Stimulated activated CD4-positive, alpha-beta T cell treated with anti-CD3 and anti-CD28 coated beads, TNF-alpha, amount 100 ng/mL, for 4 hours (primary cell): Measurements from ENCODE around the gene ERCC8.
A peak's percentile ranks its signal among the peaks of the same experiment; 100 is the strongest.
"Not testable (repeated sequence)": the region's sequence is repeated elsewhere in the genome, so short reads cannot be mapped to it uniquely, and the experiment has no call there.

ENCODE experiments used
- DNase-seq, 3 experiments: peaks; one replicate each; pipeline ENCODE4 v3.0.0-alpha.2; 2020; ENCODE audit warnings: low read depth in 3 of 3

The ERCC8 gene

DNA sequence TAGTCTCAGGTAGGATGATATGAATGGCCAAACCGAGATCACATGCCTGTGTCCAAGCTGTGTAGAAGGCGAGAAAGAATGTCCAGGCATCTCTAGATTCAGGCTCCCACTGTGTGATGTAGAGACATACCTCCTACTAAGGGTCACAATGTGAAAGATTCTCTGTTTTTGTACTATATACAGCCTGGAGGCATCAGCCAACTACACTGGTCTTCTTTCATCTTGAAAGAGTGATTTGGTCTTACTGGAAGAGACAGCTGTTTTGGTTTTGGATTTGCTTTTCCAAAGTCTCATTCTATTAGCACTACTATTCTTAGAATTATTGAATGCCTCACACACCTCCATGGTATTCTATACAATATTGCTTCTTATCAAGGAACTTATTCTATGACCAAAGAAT is 26.4 kb downstream of the ERCC8 start:
- no peak for DNase-seq

DNA sequence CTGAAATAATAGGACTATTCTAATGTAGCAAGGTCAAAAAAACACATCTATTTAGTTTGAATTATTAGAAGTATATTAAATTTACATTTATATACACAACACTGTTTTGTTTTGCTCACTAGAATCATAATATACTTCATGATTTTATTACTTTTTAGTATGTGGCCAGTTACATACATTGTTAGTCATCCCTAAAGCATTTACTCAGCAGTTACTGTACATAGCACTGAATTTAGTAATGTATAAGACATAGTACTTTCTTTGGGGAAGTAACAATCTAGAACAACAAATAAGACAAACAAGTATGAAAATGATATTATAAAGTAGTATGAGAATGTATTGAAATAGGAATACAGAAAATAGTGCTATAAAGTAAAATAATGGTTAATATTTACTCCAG is 28.2 kb downstream of the ERCC8 start:
- DNase-seq, result no peak

DNA sequence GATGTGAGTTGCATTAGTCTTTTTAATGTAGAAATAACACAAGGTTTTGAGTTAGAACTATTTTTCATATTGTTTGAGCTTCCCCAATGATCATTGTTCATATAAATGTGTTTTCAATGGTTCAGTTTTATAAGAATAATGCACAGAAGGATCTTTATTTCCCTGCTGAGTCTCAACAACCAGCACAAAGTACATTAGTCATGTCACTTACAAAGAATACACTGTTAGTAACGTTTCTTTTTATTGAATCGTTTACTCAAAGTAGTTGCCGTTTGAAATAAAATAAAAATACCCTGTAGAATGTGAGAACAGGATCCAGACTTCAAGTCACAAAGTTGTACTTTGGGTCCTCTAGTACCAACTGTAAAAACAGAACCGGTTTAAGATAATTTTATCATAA is 41.5 kb downstream of the ERCC8 start:
- DNase-seq, result no peak

DNA sequence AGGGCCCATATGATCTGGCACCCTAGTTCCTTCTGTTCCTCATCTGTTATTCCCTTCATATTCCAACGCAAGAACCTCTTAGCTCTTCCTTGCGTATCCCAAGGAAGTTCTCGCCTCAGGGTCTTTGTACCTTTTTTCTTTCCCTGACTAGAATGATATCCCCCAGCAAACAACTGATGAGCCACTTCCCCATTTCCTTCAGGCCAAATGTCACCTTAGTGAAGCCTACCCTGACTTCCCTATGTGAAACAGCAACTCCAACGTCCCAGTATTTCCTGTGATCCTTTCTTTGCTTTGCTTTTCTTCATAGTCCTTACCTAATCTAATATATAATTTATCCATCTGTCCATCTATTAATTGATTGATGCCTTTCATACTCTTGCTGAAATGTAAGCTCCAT is 47.9 kb downstream of the ERCC8 start:
- no peak for DNase-seq

DNA sequence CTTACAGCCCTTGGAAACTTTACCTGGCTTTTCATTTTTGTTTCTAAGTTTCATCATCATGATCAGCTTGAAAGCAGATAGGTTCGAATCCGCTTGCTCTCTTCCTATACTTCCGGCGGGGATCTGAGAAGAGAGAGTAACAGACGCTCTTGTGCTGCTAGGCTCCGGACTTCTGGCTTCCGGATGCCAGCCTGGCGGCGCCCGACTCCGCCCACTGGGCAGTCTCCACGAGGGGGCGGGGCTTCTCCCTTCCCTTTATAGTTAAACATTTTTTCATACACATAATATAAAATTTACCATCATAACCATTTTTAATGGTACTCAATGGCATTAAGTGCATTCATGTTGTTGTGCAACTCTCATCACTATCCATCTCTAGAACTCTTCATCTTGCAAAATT is 51.3 kb downstream of the ERCC8 start:
- DNase-seq, result no peak

DNA sequence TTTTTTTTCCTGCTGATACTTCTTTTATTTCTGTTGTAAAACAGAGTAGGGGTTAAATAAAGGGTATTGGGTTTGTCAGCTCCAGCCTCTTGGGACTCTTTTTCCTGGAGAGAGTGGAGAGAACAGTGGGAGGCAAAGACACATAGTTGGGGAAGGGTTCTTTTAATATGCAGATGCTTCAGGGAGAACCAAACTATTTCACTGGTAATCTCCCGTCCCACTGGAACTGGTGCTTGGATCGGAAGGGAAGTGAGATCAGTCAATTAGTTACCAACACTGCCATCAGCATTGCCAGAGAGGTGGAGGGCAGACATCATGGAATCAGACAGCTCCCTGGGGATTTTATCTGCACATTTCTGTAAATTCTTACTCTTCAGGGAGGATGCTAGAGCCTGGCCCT is 53.2 kb downstream of the ERCC8 start:
- DNase-seq, result no peak

DNA sequence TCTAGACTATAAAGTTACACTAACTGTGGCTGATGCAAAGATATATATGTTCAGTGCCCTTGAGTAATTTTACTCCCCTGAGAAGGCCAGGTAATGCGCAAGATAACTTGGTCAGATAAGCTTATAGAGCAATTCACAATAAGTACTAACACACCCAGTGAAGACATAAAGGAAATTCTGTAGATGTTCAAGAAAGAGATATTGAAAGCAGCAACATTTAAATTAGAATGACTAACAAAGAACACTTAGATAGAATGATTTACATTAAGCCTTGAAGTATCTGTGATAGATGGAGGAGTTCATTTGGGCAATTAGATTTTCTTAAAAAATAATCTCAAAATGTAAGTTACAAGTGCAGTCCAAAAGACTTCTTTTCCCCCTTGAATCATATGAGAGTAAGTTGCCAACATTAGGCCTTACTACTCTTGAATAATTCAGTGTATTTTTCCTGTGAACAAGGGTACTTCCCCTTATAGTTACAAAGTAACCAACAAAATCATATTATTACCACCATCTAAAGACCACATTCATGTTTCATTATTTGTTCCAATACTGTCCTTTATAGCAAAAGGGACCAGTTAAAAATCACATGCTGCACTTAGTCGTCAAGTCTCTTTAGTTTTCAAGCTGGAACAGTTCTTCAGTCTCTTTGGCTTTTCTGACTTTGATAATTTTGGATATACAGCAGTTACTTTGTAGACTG is 56.4 kb downstream of the ERCC8 start:
- DNase-seq, result no peak

DNA sequence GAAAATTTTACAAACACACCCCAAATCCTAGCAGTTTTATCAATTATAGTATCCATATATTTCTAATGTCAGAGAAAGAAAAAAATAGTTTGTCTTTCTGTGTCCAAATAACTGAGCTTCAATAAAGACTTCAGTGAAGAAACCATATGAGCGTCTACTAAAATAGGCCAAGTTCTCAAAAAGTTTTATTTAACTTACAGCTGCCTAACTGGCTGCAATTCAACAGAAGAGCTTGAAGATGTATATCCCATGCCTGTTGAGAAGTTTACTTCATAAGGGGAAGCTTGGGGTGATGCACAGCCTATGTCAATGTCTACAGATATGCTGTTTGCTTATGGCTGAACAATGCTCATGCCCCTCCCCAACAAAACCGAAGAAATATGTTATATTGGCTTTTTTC is 57.1 kb downstream of the ERCC8 start:
- DNase-seq, result no peak

DNA sequence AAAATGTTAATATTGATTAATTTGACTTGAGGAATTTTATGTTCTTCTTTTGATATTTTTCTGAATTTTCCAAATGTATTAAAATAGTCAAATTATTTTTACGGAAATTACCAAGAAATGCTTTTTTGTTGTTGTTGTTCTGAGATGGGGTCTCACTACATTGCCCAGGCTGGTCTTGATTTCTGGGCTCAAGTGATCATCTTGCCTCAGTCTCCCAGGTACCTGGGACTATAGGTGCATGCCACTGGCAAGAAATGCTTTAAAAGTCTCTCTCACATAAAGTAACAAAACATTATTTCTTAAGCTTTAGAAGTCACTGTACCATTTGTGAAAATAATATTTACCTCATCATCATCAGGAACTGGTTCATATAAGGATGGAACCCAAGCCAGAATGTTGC is 57.8 kb downstream of the ERCC8 start:
- no peak for DNase-seq

DNA sequence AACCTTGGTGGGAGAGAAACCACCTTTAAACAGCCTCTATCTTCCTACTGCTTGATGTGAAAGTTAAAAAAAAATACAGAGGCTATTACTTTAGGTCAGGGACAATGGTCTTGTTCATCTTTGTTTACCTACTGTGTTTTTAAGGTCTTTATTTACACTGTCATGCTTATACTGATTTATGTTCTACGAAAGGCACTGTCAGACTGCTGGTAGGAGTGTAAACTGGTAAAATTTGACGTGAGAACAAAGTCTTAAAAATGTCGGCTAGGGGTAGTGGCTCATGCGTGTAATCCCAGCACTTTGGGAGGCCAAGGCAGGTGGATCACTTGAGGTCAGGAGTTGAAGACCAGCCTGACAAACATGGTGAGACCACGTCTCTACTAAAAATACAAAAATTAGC is 58.7 kb downstream of the ERCC8 start:
- DNase-seq, result no peak

DNA sequence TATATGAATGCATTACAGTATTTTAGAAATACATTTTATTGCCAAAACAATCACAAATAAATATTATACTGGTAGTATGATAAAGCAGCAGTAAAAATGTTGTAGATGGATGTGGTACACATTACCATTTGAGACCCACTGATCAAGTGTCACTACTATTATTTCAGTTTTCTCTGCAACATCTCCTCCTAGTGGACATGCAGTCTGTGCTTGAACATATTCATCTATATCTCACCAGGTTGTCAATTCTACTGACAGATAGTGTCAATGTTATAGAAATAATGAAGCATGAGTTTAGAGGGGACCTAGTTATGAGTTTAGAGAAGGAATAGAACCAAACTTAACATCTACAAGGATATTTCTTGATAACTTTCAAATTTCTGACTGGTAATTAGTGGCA is 61.6 kb downstream of the ERCC8 start:
- DNase-seq, result no peak

DNA sequence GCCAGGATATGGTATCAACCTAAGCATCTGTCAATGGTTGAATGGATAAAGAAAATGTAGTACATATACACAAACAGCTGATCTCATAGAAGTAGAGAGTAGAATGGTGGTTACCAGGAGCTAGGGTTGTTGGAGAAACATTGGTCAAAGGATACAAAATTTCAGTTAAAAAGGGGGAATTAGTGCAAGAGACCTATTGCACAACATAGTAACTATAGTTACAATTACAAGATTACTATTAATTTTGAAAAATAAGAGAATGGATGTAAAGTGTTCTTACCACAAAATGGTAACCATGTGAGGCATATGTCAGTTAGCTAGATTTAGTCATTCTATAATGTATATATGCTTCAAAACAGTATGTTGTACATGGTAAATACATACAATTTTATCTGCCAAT is 72.0 kb downstream of the ERCC8 start:
- DNase-seq, result no peak

DNA sequence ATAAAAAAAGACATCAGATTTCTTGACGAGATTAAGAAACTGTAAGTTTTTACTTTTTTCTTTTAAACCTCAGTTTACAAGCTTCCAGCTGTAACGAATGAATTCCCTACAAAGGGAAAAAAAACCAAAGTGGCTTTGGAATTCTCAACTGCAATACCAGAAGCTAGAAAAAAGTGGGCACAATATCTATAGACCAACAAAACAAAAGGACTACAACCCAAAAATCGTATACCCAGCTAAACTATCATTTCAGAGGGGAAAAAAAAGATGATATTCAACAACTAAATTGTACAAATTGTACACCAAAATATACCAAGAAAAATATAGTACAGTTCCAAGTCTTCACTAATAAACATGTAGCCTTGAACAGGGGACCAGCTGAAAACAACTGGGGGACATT is 74.0 kb downstream of the ERCC8 start:
- DNase-seq, result no peak

DNA sequence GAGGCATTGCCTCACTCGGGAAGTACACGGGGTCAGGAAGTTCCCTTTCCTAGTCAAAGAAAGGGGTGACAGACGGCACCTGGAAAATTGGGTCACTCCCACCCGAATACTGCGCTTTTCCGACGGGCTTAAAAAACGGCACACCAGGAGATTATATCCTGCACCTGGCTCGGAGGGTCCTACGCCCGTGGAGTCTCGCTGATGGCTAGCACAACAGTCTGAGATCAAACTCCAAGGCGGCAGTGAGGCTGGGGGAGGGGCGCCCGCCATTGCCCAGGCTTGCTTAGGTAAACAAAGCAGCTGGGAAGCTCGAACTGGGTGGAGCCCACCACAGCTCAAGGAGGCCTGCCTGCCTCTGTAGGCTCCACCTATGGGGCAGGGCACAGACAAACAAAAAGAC is 84.3 kb downstream of the ERCC8 start:
- DNase-seq, result not testable (repeated sequence)

DNA sequence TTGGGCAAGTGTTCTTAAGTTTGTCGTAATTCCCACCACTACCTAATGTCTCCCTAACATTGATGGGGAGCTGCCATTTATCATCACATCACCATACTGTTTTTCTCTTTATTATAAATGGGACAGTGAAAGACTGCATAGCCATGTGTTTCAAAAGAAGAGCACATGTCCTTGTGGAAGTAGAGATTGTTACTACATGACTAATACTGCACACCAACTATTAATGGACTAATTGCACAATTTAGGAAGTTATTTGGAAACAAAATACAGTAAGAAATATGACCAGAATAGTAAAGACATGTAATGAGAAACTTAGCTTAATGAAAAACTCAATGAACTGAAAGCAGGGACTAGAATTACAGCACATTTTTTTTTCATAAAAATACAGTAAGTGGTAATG is 88.8 kb downstream of the ERCC8 start:
- DNase-seq, result no peak

DNA sequence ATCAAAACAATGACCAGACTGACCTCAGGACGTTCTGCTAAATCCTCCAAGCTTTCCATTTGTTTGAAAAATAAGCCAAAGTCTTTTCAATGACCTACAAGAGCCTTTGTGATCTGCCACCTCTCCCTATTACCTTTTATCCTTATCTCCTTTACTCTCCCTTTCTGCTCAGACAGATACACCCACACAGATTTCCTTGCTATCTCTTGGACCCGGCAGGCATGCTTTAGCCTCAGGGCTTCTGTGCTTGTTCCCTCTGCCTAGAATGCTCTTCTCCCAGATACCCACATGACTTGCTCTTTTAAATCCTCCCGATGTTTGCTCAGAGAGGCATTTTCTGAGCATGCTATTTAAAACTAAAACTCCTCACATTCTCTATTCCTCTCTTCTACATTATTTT is 91.9 kb downstream of the ERCC8 start:
- no peak for DNase-seq

DNA sequence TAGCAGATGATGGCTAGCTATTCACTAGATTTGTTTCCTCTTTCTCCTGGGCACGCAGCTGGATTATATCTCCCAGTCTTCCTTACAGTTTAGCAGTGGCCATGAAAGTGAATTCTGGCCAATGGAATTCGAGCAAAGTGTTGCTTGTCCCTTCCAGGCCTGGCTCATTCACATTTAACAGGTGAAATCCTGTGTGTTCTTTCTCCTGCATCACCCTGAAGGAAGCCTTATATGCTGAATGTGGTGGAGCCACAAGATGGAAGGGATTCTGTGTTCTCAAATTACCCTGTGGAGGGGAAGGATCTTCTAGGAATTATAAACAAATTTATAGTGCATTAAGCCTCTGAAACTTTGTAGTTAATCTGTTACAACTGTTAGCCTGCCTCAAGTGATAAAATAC is 92.6 kb downstream of the ERCC8 start:
- DNase-seq, result no peak

DNA sequence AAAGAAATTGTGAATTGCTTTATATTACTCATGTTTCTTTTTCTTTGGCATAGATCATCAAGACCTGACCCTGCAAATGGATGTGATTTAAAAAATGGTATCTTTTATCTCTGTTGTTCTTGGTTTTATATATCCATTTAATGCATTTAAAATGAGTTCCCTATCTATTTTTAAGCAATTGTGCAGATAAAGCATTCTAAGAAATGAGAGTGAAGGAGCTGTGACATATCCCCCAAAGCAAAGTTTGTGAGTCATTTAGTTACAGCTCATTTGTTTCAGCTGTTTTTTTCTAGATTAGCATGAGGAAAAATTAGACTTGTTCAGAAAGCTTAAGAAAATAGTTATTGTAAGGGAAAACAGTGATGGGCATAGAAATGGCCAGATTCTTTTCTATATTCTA is 93.2 kb downstream of the ERCC8 start:
- DNase-seq, result no peak

DNA sequence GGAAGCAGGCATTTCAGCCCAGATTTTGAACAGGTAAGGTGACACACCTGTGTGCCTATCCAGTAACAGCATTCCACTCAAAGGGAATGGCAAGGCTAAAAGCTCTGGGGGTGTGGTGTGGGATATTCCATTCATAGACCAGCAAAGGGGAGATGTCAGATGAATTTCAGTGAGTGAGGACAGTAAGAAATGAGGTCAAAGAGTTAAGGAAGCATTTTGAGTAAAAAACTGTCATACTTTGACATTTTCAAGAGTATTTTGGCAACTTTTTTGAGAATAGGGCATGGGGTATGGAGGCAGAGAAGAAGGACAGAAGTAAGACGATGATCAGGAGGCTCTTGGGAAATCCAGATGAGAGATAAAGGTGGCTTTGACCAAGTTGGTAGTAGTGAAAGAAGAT is 98.6 kb downstream of the ERCC8 start:
- no peak for DNase-seq

DNA sequence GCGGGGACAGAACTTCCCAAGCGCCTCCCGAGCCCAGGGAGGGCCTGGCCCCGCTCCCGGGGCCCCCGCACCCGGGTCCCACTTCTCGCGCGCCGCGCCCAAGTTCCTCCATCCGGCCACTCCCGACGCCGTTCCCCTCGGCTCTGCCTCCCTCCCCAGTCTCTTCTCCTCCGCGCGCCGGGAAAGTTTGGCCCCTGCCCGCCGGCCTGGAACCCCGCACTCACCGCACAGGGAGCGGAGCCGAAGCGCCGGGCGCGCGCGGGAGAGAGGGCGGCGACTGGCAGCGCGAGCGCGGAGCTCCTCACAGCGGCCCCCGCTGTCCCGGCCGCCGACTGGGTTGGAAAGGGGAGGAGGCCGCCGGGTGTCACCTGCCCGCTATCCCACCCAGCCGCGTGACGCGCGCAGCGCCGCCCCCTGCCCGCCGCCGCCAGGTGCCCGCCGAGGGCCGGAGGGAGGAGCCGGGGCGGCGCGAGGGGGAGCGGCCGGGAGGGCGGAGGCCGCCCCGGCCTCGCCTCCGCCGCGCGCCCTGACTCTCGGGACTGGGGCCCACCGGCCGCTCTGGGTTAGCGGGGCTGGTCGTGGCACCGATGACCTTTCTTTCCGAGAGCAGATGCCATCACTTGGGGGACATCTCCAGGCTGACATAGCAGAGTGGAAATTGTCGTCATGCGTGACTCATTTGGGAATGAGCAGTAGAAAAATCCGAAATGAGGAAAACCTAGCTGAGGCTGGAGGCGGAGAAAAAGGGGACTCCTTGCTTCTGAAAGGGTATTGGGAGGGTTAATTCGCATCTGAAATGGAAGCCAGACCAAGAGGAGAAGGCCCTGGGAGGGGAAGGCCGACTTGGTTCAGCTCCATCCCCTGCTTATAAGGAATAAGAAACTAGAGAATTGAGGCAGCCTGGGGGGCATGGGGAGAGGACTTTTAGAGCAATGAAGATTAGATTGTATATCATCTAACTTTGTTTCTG is 100.6 kb downstream of the ERCC8 start, which contains the start of gene ELOVL7:
ELOVL7 (minus strand) TSS at position 334 of the 970 bp plus-strand sequence. CDS start 56,872 bp downstream, outside the sequence.
- DNase-seq, result peak in 1 of 3 experiments; percentile 19

DNA sequence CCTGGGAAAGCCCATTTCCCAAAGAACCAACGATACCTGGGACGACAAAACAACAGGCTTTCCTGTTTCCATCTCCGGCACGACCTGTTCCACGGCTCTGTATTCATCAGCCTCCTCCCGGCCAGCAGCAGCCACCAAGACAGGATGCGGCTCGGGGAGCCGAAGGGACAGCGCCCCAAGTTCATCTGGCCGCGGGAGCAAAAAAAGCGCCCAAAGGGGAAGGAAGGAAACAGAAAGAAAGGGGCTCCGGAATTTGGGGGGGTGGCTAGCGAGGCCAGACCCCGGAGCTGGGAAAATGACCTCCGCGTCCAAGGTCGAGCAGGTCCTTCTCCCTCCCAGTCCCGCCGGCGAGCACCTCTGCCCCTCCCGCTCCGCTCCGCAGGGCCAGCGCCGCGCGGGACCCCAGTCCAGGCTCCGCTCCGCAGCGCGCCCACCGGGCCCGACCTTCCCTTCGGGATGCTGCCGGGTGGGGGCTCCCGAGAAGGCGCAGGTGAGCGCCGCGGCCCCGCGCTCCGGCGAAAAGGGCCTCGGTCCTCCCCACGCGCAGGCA is 101.4 kb downstream of the ERCC8 start:
- no peak for DNase-seq

DNA sequence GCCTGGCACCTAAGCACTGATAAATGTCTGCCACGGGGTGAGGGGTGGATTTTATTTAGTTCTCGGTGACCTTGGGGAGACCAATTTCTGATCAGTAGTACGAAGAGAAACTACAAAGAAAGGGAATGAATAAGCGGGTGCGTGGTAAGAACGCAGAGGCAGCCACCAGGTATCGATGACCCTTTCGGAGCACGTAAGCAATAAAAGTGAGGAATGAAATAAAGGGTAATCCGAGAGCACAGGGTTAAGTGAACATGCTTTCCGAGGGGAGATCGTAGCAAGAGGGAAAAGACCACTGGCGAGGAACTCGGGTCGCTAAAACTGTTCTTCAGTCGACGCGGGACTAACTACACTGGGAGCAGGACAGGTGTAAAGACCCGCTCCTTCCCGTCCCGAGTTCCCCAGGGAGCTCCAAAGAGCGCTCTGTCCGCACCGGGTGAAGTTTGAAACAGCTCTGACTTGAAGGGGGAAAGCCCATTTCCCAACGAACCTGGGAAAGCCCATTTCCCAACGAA is 101.9 kb downstream of the ERCC8 start:
- no peak for DNase-seq

DNA sequence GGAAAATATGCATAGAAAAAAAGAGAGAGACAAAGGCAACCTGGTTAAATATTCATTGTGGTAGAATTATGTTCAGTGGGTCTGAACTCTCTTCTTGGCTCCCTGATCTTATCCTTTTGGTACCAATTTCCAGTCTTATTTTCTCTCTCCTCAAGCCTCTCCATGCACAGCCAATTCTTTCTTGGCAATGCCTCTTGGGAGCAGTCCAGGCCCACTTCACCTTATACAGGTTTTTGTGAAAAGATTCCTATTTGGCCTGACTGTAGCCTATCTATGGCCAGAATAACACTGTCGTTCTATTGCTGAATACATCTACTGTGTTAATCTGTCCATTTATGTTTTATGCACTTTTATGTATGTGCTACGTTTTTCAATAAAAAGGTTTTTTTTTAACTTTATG is 103.5 kb downstream of the ERCC8 start:
- no peak for DNase-seq
